ENCODE data around the gene IRF6. TPM values are rescaled to one million over a fixed set of nuclear protein-coding genes. Genes with fewer than 3 reads are reported as not detected.

The IRF6 gene
- total RNA-seq, 1 donor from 2014 or later = 0.07 TPM

DNA sequence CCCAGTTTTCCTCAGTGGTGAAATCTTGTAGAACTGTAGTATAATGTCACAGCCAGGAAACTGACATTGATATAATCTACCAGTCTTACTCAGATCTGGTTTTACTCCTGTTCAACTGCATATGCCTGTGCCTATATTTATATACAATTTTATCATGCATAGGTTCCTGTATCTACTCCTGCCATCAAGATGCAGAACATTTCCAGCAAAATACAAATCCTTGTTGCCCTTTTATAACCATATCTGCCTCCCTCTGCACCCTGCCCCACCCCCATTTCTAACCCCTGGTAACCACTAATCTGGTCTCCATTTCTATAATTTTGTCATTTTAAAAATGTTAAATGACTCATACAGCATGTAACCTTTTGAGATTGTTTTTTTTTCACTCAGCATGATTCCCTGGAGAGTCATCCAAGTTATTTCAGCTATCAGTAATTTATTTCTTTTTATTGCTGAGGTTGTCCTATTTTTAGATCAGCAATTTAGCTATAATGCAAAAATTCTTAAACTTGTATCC is 29.9 kb upstream of the IRF6 start:
- H3K9me3 Mint-ChIP-seq = no peaks in the 10 kb centered on the region
- peaks cover 57% of the 10 kb centered on the region for H3K4me1 Mint-ChIP-seq
- intact Hi-C loops (cut with micrococcal nuclease) = loop anchor here (1.0 kb wide), 1 partner anchor 9 kb away; the partner anchor contains the start of gene UTP25
- peak overlapping the region; percentile 26 for H3K4me3 Mint-ChIP-seq
- H3K27me3 Mint-ChIP-seq = no peaks in the 10 kb centered on the region
- H3K36me3 Mint-ChIP-seq (ENCODE audit: low read depth) = peaks cover 93% of the 10 kb centered on the region
- H3K27ac Mint-ChIP-seq = peak overlapping the region; percentile 82
- DNase-seq = no peak

DNA sequence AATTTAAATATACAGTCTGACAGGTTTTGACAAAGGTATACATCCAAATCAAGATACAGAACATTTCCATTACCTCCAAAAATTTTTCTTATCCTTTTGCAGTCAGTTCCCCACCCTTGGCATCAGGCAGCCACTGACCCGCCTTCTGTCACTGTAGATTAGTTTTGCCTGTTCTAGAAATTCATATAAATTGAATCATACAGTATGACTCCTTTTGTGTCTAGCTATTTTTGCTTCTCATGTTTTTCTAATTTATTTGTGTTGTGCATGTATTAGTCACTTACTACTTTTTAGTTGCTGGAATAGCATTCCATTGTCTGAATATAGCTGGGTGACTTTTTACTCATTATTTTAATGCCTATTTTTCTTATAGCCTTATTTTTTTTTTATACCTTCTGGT is 25.7 kb upstream of the IRF6 start:
- H3K36me3 Mint-ChIP-seq (ENCODE audit: low read depth) = peaks cover 63% of the 10 kb centered on the region
- H3K9me3 Mint-ChIP-seq = peaks cover 3% of the 10 kb centered on the region
- intact Hi-C loops (cut with micrococcal nuclease) = no loop called here
- no peak for DNase-seq
- H3K27me3 Mint-ChIP-seq = no peaks in the 10 kb centered on the region
- no peak overlapping the region for H3K4me3 Mint-ChIP-seq
- peaks cover 56% of the 10 kb centered on the region for H3K4me1 Mint-ChIP-seq
- H3K27ac Mint-ChIP-seq = no peak overlapping the region

DNA sequence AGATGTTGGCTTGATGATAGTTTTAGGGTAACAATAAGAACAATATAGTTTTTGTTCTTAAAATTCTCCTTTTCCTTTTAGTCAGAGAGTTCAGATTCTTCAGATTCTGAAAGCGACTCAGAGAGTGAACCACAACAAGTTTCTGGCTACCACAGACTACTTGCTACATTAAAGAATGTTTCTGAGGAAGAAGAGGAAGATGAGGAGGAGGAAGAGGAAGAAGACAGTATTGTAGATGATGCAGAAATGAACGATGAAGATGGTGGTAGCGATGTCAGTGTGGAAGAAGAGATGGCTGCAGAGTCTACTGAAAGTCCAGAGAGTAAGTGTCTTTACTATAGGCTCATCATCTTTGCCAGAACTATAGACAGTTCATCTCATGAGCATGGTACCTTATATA is 24.8 kb upstream of the IRF6 start:
- no peak for DNase-seq
- Mint-ChIP-seq H3K36me3 (ENCODE audit: low read depth) (peaks cover 54% of the 10 kb centered on the region), H3K27me3 (no peaks in the 10 kb centered on the region), H3K27ac (peak overlapping the region; percentile 58), H3K4me1 (peaks cover 50% of the 10 kb centered on the region), H3K9me3 (peaks cover 3% of the 10 kb centered on the region), H3K4me3 (peak overlapping the region; percentile 6)
- intact Hi-C loops (cut with micrococcal nuclease) = no loop called here

DNA sequence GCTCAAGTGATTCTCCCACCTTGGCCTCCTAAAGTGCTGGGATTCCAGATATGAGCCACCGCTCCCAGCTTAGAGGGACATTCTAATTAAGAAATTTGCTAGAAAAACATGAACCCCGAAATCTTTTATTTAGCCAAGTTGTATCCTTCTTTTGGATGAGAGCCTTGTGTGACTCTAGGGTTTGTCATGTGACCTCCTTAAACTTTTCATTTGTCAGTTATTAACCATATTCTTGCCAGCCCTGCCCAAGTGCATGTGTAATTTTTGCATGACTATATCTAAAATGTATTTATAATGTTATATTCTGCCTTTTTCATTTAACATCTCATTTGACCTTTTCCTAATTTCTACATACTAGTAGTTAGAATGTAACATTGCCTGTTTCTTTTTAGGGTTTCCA is 23.8 kb upstream of the IRF6 start:
- intact Hi-C loops (cut with micrococcal nuclease) = loop anchor here (5.0 to 10.0 kb wide), 3 partner anchors 152 to 505 kb away; partner anchors contain the start of gene G0S2
- Mint-ChIP-seq H3K36me3 (ENCODE audit: low read depth) (peaks cover 44% of the 10 kb centered on the region), H3K27ac (no peak overlapping the region)

GRCh38 chr1:209827384-209828262 is 21.7 kb upstream of the IRF6 start, which contains the start of gene UTP25:
Gene UTP25, plus strand, starts transcription at chr1:209827972. Its CDS starts 92 bp downstream, at chr1:209828064.
- Mint-ChIP-seq H3K4me1 (peaks cover 43% of the 10 kb centered on the region), H3K36me3 (ENCODE audit: low read depth) (peaks cover 25% of the 10 kb centered on the region), H3K27ac (peak within 1 kb of the TSS; percentile 86), H3K27me3 (peaks cover 4% of the 10 kb centered on the region), H3K9me3 (peaks cover 3% of the 10 kb centered on the region), H3K4me3 (peak within 1 kb of the TSS; percentile 93)
- intact Hi-C loops (cut with micrococcal nuclease) = loop anchor here (1.0 to 10.0 kb wide), 7 partner anchors 8 to 507 kb away; partner anchors contain the start of genes C1orf74, G0S2 and TRAF3IP3
- DNase-seq = peak; percentile 98

More for the DNA sequence above, 23.8 kb upstream of the IRF6 start:
- H3K9me3 Mint-ChIP-seq = peaks cover 3% of the 10 kb centered on the region
- peaks cover 43% of the 10 kb centered on the region for H3K4me1 Mint-ChIP-seq
- H3K4me3 Mint-ChIP-seq = peak overlapping the region; percentile 93
- DNase-seq = no peak
- no peaks in the 10 kb centered on the region for H3K27me3 Mint-ChIP-seq

GRCh38 chr1:209825591-209826434 is 19.9 kb upstream of the IRF6 start:
- peaks cover 11% of the 10 kb centered on the region for H3K36me3 Mint-ChIP-seq (ENCODE audit: low read depth)
- peaks cover 12% of the 10 kb centered on the region for H3K27me3 Mint-ChIP-seq
- no peak for DNase-seq
- H3K4me3 Mint-ChIP-seq = no peak overlapping the region
- H3K9me3 Mint-ChIP-seq = peaks cover 3% of the 10 kb centered on the region
- intact Hi-C loops (cut with micrococcal nuclease) = loop anchor here (5.0 to 10.0 kb wide), 3 partner anchors 149 to 509 kb away; partner anchors contain the start of gene G0S2
- H3K4me1 Mint-ChIP-seq = peaks cover 37% of the 10 kb centered on the region
- H3K27ac Mint-ChIP-seq = no peak overlapping the region

- Mint-ChIP-seq H3K27me3 (peaks cover 21% of the 10 kb centered on the region), H3K9me3 (no peaks in the 10 kb centered on the region), H3K36me3 (ENCODE audit: low read depth) (peaks cover 1% of the 10 kb centered on the region), H3K27ac (no peak overlapping the region), H3K4me1 (peaks cover 19% of the 10 kb centered on the region), H3K4me3 (no peak overlapping the region)
- intact Hi-C loops (cut with micrococcal nuclease) = loop anchor here (5.0 to 10.0 kb wide), 2 partner anchors 246 to 511 kb away; no protein-coding TSS in a partner anchor
- DNase-seq = peak; percentile 73
Measured at GRCh38 chr1:209823143-209824041, 17.4 kb upstream of the IRF6 start.

- Mint-ChIP-seq H3K4me1 (peaks cover 19% of the 10 kb centered on the region), H3K27me3 (peaks cover 21% of the 10 kb centered on the region), H3K4me3 (no peak overlapping the region), H3K9me3 (no peaks in the 10 kb centered on the region), H3K36me3 (ENCODE audit: low read depth) (peaks cover 1% of the 10 kb centered on the region), H3K27ac (no peak overlapping the region)
- intact Hi-C loops (cut with micrococcal nuclease) = loop anchor here (5.0 to 10.0 kb wide), 2 partner anchors 245 to 512 kb away; no protein-coding TSS in a partner anchor
- no peak for DNase-seq
Measured at GRCh38 chr1:209822706-209823105, 16.8 kb upstream of the IRF6 start.

DNA sequence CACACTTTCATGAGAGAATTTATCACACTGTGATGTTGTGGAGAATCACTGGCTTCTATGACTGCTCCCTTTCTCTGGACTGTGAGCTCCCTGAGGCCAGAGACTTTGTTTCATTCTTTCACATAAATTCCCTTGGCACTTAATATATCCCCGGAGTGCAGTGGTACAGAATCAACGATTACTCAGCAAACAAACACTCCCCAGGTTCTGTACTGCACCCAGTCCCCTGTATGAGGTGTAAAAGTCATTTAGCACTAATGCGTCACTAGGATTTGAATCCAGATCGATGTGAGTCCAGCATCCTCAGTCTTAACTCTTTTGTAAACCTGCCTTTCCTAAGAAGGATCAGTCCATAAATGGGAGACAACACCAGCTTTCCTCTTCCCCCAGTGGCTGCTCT is 15.0 kb upstream of the IRF6 start:
- no peaks in the 10 kb centered on the region for H3K9me3 Mint-ChIP-seq
- peaks cover 21% of the 10 kb centered on the region for H3K27me3 Mint-ChIP-seq
- intact Hi-C loops (cut with micrococcal nuclease) = loop anchor here (5.0 to 10.0 kb wide), 2 partner anchors 244 to 514 kb away; no protein-coding TSS in a partner anchor
- H3K4me3 Mint-ChIP-seq = no peak overlapping the region
- no peaks in the 10 kb centered on the region for H3K36me3 Mint-ChIP-seq (ENCODE audit: low read depth)
- H3K4me1 Mint-ChIP-seq = peaks cover 13% of the 10 kb centered on the region
- H3K27ac Mint-ChIP-seq = no peak overlapping the region
- no peak for DNase-seq

GRCh38 chr1:209819058-209819457 is 13.1 kb upstream of the IRF6 start:
- Mint-ChIP-seq H3K4me1 (peaks cover 17% of the 10 kb centered on the region), H3K27ac (no peak overlapping the region), H3K27me3 (peaks cover 21% of the 10 kb centered on the region), H3K9me3 (no peaks in the 10 kb centered on the region), H3K36me3 (ENCODE audit: low read depth) (no peaks in the 10 kb centered on the region), H3K4me3 (no peak overlapping the region)
- intact Hi-C loops (cut with micrococcal nuclease) = no loop called here
- no peak for DNase-seq

- no peaks in the 10 kb centered on the region for H3K9me3 Mint-ChIP-seq
- no peak overlapping the region for H3K27ac Mint-ChIP-seq
- no peak for DNase-seq
- H3K4me1 Mint-ChIP-seq = peaks cover 9% of the 10 kb centered on the region
- H3K4me3 Mint-ChIP-seq = no peak overlapping the region
- no peaks in the 10 kb centered on the region for H3K36me3 Mint-ChIP-seq (ENCODE audit: low read depth)
- intact Hi-C loops (cut with micrococcal nuclease) = no loop called here
- peaks cover 17% of the 10 kb centered on the region for H3K27me3 Mint-ChIP-seq
Measured at GRCh38 chr1:209817691-209818090, 11.7 kb upstream of the IRF6 start.

DNA sequence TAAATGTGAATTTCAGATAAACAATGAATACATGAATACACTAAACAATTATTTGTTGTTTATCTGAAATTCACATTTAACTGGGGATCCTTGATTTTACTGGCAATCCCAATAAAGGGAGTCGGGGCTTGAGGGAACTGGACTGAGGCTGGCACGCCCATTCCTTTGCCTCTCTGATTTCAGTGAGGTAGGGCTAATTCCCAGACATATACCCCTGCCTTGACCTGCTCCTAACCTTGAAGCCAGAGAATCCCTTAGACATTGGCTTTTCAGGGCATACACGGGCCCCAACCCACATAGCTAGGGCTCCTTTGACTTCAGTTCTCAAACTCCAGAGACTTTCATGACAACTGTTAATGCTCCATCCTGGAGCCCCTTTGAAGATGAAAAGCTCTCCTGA is 11.0 kb upstream of the IRF6 start:
- Mint-ChIP-seq H3K4me1 (peaks cover 7% of the 10 kb centered on the region), H3K36me3 (ENCODE audit: low read depth) (no peaks in the 10 kb centered on the region), H3K4me3 (no peak overlapping the region), H3K9me3 (no peaks in the 10 kb centered on the region), H3K27ac (no peak overlapping the region), H3K27me3 (peaks cover 15% of the 10 kb centered on the region)
- intact Hi-C loops (cut with micrococcal nuclease) = no loop called here
- DNase-seq = no peak

All from activated CD4-positive, alpha-beta T cell treated with anti-CD3 and anti-CD28 coated beads, Interleukin-2, amount 10 ng/mL, durations not matched to agents 24 days and 14 days (primary cell).